SKM-1 (cell line): Measurements from ENCODE around the gene PRDM16.

Experiments used
- DNase-seq: peaks from one replicate; lab custom pipeline; 2025; ENCODE audit not compliant: unreplicated experiment; lab: John Stamatoyannopoulos, UW

Gene PRDM16

GRCh38 chr1:3053366-3053980, 15.5 kb upstream of the PRDM16 start:
- DNase-seq: no peak

DNA sequence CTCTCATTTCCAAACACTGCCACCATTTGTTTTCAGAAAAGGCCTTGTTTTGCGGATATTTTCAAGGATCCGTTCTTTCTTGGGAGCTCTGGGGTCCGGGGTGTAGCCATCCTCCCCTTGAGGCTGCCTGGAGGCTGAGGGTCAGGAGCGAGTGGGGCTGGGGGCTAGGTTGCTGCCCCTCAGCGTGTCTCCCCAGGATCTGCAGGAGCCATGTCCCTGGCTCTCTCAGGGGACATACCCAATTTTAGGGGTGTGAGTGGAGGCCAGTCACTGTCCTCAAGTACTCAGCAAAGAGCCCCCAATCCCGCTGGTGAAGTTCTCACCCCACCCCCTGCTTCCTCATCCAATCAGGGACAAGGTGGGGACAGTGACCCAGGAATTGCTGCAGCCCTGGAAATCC, 15.0 kb upstream of the PRDM16 start:
- no peak for DNase-seq

- no peak for DNase-seq
Observed at GRCh38 chr1:3054474-3054873, 14.5 kb upstream of the PRDM16 start.

DNA sequence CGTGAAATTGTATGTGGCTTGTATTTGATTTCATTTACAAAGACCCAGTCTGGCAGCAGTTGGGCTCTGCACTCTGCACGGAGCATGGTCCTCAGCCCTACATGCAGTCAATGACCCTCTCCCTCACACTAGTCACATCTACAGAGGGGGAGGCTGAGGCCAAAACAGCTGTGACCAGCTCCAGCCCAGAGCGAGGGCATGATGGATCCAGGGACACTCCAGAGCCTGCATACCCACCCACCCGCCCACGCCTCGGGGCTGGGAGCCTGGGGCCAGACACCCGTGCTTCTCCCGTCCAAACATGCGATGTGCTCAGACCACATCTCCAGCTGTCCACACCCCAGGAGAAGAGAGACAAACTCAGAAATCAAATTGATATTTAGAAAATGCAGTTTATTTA, 14.0 kb upstream of the PRDM16 start:
- DNase-seq: no peak

DNA sequence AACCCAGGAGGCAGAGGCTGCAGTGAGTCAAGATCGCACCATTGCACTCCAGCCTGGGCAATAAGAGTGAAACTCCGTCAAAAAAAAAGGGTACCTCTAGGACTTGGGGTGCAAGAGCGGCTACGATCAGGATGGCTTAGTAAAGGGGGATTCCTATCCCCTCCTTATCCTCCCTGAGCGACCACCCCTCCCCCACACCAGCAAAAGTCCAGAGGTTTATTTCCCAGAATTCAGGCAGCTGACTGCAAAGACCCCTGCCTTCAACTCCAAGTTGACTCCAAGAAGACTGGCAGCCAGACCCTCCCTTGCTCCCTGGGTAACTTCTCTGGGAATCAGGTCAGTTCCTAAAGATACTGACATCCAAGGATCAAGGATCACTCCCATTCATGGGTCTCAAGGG, 12.4 kb upstream of the PRDM16 start:
- DNase-seq: no peak

- DNase-seq: no peak
Observed at GRCh38 chr1:3058263-3059030, 10.6 kb upstream of the PRDM16 start.

DNA sequence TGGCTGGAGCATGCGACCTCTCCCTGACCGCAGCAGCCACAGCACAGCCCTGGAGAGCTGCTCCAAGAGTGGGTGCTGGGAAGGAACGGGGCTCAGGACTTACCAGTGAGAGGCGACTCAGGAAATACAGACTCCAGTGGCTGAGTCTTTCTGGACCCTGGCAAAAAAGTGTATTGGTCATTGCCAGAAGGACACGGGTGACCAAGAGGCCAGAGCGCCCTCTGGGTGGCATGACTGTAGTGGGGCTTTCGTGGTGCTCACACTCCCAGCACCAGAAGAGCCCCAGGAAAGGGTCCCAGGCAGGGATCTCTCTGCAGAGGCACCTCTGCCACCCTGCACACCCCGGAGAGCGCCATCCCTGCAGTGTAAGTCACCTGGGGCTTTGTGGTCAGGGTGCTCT, 8.9 kb upstream of the PRDM16 start:
- DNase-seq: no peak

- no peak for DNase-seq
Observed at GRCh38 chr1:3060601-3061551, 8.1 kb upstream of the PRDM16 start.

DNA sequence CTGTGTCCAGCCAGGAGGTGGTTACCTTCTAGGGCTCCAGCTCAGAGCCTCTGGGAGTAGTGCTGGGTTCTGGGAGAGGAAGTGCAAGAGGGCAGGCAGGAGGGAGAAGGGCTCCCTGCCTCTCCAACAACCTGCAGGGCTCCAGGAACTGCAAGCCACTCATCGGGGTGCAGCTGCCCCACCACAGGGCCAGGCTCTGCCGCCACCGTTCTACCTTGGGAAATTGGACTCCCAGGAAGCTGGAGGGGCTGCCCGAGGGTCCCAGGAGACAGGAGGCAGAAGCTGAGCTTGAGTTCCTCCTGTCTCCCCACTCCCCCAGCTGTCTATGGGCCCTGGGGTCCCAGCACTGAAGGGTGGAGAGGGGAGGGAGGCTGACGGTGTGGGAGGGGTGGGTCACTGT, 7.4 kb upstream of the PRDM16 start:
- DNase-seq: no peak

DNA sequence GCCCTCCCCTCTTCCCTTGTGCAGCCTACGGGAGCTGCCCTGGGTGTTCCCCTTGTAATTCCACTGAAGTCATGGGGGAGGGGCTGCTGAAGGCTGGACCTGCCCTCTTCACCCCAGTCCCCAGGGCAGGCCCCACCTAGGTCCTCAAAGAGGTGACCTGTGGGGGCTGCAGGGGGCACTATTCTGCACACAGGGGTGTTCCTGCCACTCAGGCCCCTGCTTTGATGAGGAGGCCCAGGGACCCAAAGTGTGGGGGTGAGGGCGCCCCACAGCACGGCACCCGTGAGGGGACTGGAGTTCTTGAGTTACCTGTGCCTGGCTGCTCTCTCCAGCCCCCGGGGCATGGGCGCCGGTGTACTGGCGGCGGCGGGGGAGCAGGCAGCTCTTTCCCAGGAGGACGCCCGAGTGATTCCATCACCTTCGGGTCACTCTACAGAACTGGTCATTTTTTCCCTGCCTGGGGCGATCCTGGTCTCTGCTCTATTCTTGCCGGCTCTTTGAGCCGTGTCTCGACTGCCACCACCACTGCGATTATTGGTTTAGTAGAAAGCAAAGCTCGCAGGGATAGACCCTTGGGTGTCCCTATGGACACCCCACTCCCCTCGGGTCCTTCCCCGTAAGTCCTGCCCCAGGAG, 6.9 kb upstream of the PRDM16 start:
- DNase-seq: no peak

DNA sequence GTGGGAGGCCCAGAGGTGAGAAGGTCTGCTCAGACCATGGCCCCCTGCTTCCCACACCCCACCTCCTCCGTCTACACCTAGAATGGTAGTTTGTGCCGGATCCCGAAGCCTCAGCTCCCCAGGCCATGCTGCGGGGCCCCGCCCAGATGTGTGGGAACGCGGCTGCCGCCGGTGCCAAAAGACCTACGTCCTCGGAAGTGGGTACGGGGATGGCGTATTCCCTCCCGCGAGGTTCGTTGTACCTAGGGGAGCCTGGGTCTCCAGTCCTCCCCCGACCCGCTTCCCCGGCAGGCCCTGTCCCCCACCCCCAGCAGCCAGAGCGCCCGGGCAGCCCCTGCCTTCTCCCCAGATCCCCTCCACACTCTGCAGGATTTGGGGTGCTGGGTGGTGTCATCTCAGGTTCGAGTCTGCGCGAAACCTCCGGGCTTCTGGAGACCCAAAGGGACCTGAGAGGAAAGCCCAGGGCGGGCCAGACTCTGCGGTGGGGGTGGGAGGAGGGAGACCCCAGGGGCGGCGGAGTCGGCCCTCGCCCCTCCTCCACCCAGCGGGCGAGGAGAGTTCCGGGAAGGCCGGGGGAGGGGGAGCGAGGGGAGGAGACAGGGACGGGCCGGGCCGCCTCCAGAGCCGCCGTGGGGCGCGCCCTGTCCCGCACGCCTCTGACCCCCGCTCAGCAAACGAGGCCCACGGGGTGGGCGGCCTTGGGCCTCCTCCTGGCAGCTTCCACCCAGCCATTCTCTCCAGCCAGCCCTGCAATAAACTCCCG, 6.2 kb upstream of the PRDM16 start:
- DNase-seq: no peak

- DNase-seq: no peak
Observed at GRCh38 chr1:3063379-3064295, 5.4 kb upstream of the PRDM16 start.

GRCh38 chr1:3064296-3064850, 4.6 kb upstream of the PRDM16 start:
- no peak for DNase-seq

GRCh38 chr1:3064901-3065300, 4.1 kb upstream of the PRDM16 start:
- DNase-seq: no peak

DNA sequence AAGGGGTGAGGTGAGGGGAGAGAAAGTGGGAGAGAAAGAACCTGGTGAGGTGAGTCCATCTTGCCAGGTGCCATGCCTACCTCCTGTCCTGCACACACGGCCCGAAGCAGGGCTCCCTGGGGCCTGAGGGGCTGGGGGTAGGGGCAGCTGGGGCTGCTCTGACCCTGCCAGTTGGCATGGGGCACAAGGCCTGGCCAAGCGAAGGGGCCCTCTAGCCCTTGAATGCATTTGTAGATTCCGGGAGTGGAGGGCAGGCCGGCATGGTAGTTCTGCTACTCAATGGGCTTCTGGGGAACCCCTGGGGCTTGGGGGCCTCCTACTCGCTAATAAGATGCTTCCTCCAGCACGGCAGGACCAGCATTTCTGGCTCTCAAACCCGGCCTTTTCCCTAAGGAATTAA, 3.6 kb upstream of the PRDM16 start:
- DNase-seq: no peak

DNA sequence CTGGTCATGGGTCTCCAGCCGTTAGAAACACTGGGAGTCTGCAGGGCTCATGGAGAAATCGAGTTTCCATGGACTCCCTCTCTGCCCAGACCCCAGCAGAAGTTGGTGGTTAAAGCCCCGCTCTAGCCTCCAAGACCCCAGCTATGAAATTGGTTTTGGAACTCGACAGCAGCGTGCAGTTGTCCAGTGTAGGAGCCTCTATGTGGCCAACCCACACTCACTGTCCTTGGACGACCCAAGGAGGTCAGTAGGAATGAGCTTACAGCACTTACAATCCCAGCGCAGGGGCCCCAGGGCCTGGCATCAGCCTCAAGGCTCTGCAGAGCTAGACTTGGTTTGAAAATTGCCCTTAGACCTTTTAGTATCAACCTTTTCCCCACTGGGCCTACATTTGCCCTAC, 3.2 kb upstream of the PRDM16 start:
- DNase-seq: no peak

DNA sequence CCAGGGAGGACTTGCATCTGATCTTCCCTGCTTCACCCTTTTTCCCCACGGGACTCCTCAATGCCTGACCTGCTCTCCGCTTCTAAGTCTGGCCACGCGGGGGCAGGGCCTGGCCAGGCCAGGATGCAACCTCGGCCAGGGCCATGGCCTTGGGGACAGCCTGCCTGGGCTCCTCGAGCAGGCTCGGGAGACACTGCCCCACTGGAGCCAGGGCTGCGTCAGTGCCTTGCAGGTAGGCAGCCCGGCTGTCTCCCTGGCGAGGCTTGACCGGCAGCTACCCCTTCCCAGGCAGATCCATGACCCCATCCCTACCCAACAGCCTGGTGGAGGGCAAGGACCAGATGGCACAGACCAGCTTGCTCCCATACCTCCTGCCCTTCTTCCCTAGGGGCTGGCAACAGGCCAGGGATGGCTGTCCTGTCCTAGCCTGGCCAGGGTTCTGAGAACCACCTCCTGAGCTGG, 2.7 kb upstream of the PRDM16 start:
- DNase-seq: no peak

DNA sequence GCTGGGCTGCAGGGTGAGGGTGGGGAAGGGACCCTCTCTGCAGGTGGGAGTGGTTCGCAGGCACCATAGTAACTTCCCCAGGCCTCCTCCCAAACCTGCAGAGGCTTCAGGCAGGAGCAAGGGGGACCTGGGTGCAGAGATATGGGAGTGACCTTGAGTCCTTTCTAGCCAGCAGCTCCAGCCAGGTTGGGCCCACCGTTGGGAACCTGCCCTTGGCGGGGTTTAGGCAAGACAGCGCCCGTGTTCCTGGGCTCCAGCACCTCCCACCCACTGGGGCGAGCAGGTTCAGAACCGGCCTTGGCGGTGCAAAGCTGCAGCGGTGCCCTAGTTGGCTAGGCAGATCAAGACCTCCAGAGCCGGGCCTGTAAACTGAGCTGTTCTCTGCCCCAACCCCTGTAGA, 2.2 kb upstream of the PRDM16 start:
- DNase-seq: no peak

DNA sequence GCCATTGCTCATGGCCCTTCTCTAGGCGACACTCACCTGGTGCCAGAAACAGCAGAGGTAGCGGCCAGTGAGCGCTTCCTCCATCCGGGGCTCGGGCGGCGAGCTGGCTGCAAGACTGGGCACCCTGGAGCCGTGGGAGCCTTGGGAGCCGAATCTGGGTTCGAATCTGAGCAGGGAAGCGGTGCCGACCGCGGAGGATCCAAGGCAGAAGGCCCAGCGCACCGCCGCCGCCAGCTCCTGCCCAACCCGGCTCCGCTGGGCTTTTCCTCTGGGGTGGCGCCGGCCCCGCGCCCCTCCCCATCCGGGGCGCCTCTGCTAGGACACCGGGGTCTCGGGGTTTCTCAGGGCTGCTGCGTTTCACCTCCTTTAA, 1.7 kb upstream of the PRDM16 start:
- DNase-seq: no peak
